Gastroesophageal sphincter (tissue), 4 donors: Measurements from ENCODE around the gene NEK9. TPM values are rescaled to one million over a fixed set of nuclear protein-coding genes. Genes with fewer than 3 reads are reported as not detected.

ENCODE experiments used
- ATAC-seq: fragments of 150-250 bp; one replicate; pipeline ENCODE4 v1.9.1; 2016; ENCODE audit warnings: mild to moderate bottlenecking, moderate library complexity
- H3K27ac ChIP-seq, 4 donors: fragments of 200-600 bp; sonication (generic) in 3 of 4; 1 replicate in 3 of 4; 2 replicates in 1 of 4; pipeline ENCODE4 v1.5.1; 2016 to 2019
- H3K27me3 ChIP-seq: fragments of 200-600 bp; sonication (generic); one replicate; pipeline ENCODE4 v1.5.1; 2019
- H3K36me3 ChIP-seq, 2 donors: fragments of 200-600 bp; sonication (generic); one replicate each; pipeline ENCODE4 v1.5.1; 2019; ENCODE audit warnings: control low read depth in 1 of 2
- H3K4me1 ChIP-seq, 3 donors: fragments of 200-600 bp; sonication (generic); 1 replicate in 2 of 3; 2 replicates in 1 of 3; pipeline ENCODE4 v1.5.1; 2016 to 2019; ENCODE audit warnings: control low read depth in 2 of 3
- H3K4me3 ChIP-seq, 2 donors: fragments of 200-600 bp; sonication (generic); one replicate each; pipeline ENCODE4 v1.5.1; 2019; ENCODE audit warnings: mild to moderate bottlenecking in 1 of 2, moderate library complexity in 1 of 2
- H3K9me3 ChIP-seq, 3 donors: fragments of 200-600 bp; sonication (generic); one replicate each; pipeline ENCODE4 v1.5.1; 2017 to 2019; ENCODE audit warnings: control low read depth in 2 of 3
- EP300 ChIP-seq: sonication (generic); formaldehyde crosslinking; IDR thresholded peaks from one replicate; pipeline ENCODE4 v1.6.1; 2017; ENCODE audit warnings: antibody characterized with exemption, mild to moderate bottlenecking
- POLR2A ChIP-seq, 2 donors: fragments of 450-650 bp; IDR thresholded peaks; one replicate each; pipeline ENCODE4 v1.6.1; 2017; ENCODE audit warnings: antibody characterized with exemption in 2 of 2, mild to moderate bottlenecking in 2 of 2, moderate library complexity in 1 of 2
- POLR2AphosphoS5 ChIP-seq: sonication (generic); formaldehyde crosslinking; IDR thresholded peaks from one replicate; pipeline ENCODE4 v1.6.1; 2017; ENCODE audit warnings: antibody characterized with exemption
- WGBS, 2 donors: methylation state at CpG; one replicate each; pipeline ENCODE4 v1.1.5; 2018; ENCODE audit warnings: low coverage in 1 of 2; 5-methylcytosine and 5-hydroxymethylcytosine counted together
- total RNA-seq, 4 donors: library from RNA; depleted of rRNA; stranded (reverse); fragments of >200 nt; gene quantifications; one replicate each; pipeline ENCODE4 v1.1.0, GENCODE V29; 2016
- TF ChIP-seq, protein P1 (sequence below), 4 experiments: fragments of 200-600 bp in 2 of 4; fragments of 450-650 bp in 2 of 4; sonication (generic) in 1 of 4; IDR thresholded peaks; one replicate each; pipeline ENCODE4 v1.5.1; 2017 to 2019; ENCODE audit warnings: antibody characterized with exemption in 4 of 4, mild to moderate bottlenecking in 2 of 4, moderate library complexity in 2 of 4

Gene NEK9
- total RNA-seq, 4 donors from 2014 or later = 34.2 to 95.4 (median 85.9) TPM

DNA sequence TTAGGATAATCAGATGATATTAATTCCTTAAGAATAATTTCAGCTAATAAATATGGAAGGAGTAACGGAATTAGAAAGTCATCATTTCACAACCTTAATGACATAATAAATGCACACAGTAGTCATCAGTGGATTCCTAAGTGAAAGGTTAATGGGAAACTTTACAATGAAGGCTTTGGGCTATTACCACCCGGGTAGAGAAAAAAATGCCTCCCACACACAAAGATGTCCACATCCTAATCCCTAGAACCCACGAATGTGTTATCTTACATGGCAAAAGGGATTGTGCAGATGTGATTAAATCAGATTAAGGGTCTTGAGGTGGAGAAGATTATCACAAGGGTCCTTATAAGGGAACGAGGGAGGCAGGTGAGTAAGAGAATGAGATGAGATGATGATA is 43.9 kb upstream of the NEK9 start:
- Histone ChIP-seq H3K4me3 (no peak overlapping the region), H3K9me3 (no peaks in the 10 kb centered on the region), H3K27ac (no peak overlapping the region), H3K4me1 (peaks cover 6 to 89% (median 15%) of the 10 kb centered on the region in 3 donors), H3K27me3 (no peaks in the 10 kb centered on the region), H3K36me3 (no peaks in the 10 kb centered on the region)
- TF ChIP-seq EP300 (no peak), POLR2A (IDR thresholded peaks at IDR 0.05) (no peak), POLR2AphosphoS5 (no peak)
- TF ChIP-seq, protein P1, sequence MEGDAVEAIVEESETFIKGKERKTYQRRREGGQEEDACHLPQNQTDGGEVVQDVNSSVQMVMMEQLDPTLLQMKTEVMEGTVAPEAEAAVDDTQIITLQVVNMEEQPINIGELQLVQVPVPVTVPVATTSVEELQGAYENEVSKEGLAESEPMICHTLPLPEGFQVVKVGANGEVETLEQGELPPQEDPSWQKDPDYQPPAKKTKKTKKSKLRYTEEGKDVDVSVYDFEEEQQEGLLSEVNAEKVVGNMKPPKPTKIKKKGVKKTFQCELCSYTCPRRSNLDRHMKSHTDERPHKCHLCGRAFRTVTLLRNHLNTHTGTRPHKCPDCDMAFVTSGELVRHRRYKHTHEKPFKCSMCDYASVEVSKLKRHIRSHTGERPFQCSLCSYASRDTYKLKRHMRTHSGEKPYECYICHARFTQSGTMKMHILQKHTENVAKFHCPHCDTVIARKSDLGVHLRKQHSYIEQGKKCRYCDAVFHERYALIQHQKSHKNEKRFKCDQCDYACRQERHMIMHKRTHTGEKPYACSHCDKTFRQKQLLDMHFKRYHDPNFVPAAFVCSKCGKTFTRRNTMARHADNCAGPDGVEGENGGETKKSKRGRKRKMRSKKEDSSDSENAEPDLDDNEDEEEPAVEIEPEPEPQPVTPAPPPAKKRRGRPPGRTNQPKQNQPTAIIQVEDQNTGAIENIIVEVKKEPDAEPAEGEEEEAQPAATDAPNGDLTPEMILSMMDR (IDR thresholded peaks at IDR 0.05) = no peak
- ATAC-seq = no peak
- 61 to 63% methylated on average over 4 of the region's 4 CpGs for WGBS, 2 donors

DNA sequence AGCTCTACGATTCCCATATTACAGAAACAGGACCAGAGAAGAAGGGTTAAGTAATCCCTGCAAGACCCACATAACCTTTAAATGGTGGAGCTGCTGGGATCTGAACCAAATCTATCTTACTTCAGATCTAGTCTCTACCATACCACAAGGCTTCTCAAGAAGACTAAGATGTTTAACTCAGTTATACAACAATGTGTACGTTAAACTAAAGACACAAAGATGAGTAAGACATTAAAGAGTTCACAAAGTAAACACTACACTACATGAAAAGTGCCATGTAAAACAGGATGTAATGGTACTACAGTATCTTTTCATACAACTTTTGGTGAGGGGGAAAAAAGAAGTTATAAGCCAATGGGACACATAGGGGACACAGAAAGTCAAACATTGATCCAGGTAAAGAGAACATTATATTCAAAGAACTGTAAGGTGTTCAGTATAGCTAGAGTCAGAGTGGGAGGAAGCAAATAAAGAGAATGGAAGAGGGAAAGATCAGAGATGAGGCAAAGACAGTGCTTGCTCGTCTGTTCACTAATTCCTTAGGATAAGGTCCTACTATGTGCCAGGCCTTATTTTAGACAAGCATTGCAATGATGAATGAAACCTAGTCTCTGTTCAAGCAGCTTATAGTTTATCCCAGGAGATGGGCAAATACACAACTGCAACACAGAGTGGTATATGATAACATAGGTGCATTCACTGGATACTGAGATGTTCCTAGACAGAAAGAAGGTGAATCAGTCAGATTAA is 41.9 kb upstream of the NEK9 start:
- Histone ChIP-seq H3K9me3 (no peaks in the 10 kb centered on the region), H3K27ac (no peak overlapping the region), H3K4me1 (peaks cover 0 to 86% (median 15%) of the 10 kb centered on the region in 3 donors), H3K27me3 (no peaks in the 10 kb centered on the region), H3K4me3 (no peak overlapping the region), H3K36me3 (no peaks in the 10 kb centered on the region)
- ATAC-seq = no peak
- no peak for TF ChIP-seq EP300
- 73 to 100% methylated on average over 1 to 3 of the region's 3 CpGs for WGBS, 2 donors

- no peak overlapping the region for H3K4me3 ChIP-seq
- H3K4me1 ChIP-seq = peaks cover 0 to 74% (median 15%) of the 10 kb centered on the region in 3 donors
- H3K36me3 ChIP-seq = peaks cover 0 to 6% of the 10 kb centered on the region in 2 donors
- WGBS, 2 donors = 87 to 100% methylated on average over 1 to 2 of the region's 2 CpGs
- no peaks in the 10 kb centered on the region for H3K27me3 ChIP-seq
- TF ChIP-seq EP300 = no peak
- TF ChIP-seq POLR2A (IDR thresholded peaks at IDR 0.05) = no peak
- TF ChIP-seq, protein P1 (IDR thresholded peaks at IDR 0.05) = no peak
- no peak for TF ChIP-seq POLR2AphosphoS5
- no peak overlapping the region for H3K27ac ChIP-seq
- no peak for ATAC-seq
- no peaks in the 10 kb centered on the region for H3K9me3 ChIP-seq
Measured at GRCh38 chr14:75167325-75167724, 40.5 kb upstream of the NEK9 start.

- TF ChIP-seq, protein P1 (IDR thresholded peaks at IDR 0.05) = no peak
- TF ChIP-seq POLR2A (IDR thresholded peaks at IDR 0.05) (no peak), POLR2AphosphoS5 (no peak), EP300 (no peak)
- WGBS, 2 donors = 45 to 52% methylated on average over 8 of the region's 8 CpGs
- ATAC-seq = peak; percentile 39
Measured at GRCh38 chr14:75165586-75166391, 38.9 kb upstream of the NEK9 start.

GRCh38 chr14:75164809-75165208 is 38.0 kb upstream of the NEK9 start:
- H3K36me3 ChIP-seq = peaks cover 0 to 6% of the 10 kb centered on the region in 2 donors
- H3K27me3 ChIP-seq = no peaks in the 10 kb centered on the region
- H3K4me3 ChIP-seq = no peak overlapping the region
- TF ChIP-seq POLR2A (IDR thresholded peaks at IDR 0.05) = no peak
- no peak for TF ChIP-seq EP300
- no peak for TF ChIP-seq POLR2AphosphoS5
- TF ChIP-seq, protein P1 (IDR thresholded peaks at IDR 0.05) = no peak
- H3K9me3 ChIP-seq = no peaks in the 10 kb centered on the region
- H3K4me1 ChIP-seq = peaks cover 0 to 69% (median 16%) of the 10 kb centered on the region in 3 donors
- H3K27ac ChIP-seq = no peak overlapping the region
- WGBS, 2 donors = 93 to 100% methylated on average over 1 of the region's 1 CpG
- no peak for ATAC-seq

More at GRCh38 chr14:75165586-75166391, 38.9 kb upstream of the NEK9 start:
- no peak overlapping the region for H3K4me3 ChIP-seq
- H3K9me3 ChIP-seq = no peaks in the 10 kb centered on the region
- H3K4me1 ChIP-seq = peaks cover 0 to 63% (median 15%) of the 10 kb centered on the region in 3 donors
- H3K36me3 ChIP-seq = peaks cover 0 to 6% of the 10 kb centered on the region in 2 donors
- no peaks in the 10 kb centered on the region for H3K27me3 ChIP-seq
- peak overlapping the region in 1 of 4 donors; percentile 14 for H3K27ac ChIP-seq
